ENCODE measurements around the gene HES6.

HES6 gene

GRCh38 chr2:238254095-238254723, 14.4 kb upstream of the HES6 start:
- DNase-seq (ENCODE audit: low read depth in 2 of 2): no peak

DNA sequence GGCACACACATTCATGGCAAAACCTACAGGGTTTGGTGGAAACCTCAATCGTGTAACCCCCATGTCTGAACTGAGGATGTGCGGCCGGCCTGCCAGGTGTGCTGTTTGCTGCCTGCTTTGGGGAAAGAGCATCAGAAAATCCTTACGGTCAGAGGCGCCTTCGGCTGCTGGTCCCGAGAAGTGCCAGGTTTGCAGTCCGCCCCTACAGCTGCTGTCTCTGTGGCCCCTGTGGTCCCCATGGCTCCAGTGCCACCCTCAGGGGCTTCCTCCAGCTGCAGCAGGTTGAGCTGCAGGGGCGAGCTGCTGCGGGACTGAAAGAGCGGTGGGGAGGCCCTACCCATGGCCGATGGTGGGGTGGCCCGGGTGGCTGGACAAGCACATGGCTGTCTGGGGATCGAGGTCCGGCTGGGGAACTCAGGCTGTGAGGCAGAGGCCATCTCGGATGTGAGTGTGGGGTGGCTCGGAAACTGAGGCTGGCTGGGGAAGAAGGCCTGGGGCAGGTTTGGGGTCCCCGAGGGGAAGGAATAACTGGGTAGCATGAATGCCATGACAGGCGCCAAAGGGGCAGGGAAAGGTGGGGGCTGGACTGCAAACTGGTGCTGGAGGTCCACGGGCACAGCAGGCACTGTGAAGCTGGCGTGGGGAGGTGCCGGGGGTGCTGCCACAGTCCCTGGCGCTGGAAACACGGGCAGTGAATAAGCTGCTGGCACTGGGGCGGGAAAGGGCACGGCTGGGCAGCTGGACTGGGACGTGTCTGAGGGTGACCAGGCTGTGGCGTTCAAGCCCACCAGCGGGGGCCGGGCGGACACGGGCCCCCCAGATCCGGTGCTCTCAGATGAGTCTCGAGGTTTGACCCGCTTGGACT, 13.2 kb upstream of the HES6 start:
- no peak for DNase-seq (ENCODE audit: low read depth in 2 of 2)

GRCh38 chr2:238251986-238252385, 12.1 kb upstream of the HES6 start:
- no peak for DNase-seq (ENCODE audit: low read depth in 2 of 2)

DNA sequence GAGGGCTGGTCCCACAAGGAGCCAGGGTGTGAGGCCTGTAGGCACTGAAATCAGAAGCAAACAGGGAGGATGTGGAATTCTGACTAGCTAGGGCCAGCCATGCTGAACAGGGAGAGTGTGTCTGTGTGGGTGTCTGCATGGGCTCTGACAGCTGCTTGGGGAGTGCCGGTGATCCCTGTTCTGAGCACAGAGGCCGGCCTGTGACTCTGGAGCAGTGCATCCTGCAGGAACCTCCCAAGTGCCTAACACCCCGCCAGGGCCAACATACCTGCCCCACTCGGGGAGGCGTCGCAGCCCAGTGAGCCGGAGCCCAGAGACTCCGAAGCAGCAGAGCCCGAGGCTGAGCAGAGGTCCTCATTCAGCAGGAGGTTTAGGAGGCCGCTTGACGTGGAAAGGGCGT, 11.5 kb upstream of the HES6 start:
- no peak for DNase-seq (ENCODE audit: low read depth in 2 of 2)

DNA sequence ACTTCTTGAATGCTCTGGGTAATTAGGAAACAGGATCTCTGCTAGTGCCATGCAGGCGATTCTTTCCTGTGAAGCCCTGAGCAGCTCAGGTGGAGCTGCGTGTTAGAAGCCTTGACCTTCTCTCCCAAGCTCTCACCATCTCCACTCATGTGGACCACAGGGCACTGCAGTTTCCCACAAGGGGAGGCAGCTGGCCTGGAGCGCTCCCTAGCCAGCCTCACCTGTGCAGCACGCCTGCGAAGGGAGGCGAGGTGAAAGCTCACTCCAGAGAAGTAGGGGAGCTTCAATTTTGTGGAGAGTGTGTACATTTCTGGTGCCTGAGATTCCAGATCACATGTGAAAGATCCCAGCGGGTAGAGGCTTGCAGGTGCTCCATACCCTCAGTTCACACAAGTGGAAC, 11.1 kb upstream of the HES6 start:
- DNase-seq (ENCODE audit: low read depth in 2 of 2): no peak

DNA sequence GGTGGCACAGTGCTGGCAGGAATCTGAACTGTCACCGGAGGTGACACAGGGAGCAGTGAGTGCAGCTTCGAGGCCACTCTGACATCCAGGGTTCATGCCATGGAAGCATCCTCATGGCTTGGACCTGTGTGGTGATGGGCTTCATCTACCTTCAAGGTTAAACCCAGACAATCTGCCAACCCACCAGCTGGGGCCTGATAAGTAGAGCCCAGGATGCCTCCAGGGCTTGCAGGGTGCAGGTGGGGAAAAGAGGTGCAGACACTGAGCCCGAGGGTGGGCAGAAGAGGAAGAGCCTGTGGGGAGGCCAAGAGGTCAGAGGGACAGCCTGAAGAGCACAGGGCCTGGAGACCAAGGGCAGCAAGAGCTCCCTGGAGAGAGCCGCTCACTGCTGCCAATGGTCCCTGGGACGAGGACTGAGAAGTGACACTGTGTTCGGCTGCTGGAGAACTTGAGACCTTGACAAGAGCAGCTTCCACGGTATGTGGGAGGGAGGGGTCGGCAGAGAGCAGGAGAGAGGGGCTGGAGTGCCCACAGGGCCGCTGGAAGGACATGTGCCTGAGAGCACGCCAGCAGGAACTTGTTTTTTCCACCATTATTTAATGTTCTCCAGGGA, 8.1 kb upstream of the HES6 start:
- no peak for DNase-seq (ENCODE audit: low read depth in 2 of 2)

GRCh38 chr2:238247002-238247822, 7.4 kb upstream of the HES6 start:
- no peak for DNase-seq (ENCODE audit: low read depth in 2 of 2)

- no peak for DNase-seq (ENCODE audit: low read depth in 2 of 2)
Observed at GRCh38 chr2:238244151-238244550, 4.3 kb upstream of the HES6 start.

DNA sequence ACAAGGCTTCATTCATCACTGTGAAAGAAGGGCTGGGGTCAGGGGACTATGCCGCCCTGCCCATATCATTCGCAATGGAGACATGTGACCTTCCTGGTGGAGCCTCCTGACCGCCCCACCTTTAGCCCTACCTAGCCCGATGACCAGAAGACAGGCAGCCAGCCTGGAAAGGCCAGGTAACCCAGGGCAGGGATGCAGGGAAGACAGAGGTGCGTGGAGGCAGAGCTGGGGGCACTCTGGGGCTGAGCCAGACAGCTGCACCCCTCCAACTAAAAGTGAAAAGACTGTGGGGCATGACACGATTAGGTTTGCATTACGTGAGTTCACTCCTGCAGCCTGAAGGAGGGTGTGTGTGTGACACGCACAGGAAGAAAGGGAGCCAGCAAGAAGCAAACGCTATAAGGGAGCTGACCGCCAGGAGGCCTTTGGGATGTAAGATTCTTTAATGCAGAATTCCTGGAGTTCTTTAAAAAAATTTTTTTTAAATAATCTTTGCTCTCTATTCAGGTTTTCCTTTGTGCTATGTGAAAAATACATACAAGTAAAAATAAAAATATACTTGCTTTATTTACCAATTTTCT, 3.7 kb upstream of the HES6 start:
- no peak for DNase-seq (ENCODE audit: low read depth in 2 of 2)

DNA sequence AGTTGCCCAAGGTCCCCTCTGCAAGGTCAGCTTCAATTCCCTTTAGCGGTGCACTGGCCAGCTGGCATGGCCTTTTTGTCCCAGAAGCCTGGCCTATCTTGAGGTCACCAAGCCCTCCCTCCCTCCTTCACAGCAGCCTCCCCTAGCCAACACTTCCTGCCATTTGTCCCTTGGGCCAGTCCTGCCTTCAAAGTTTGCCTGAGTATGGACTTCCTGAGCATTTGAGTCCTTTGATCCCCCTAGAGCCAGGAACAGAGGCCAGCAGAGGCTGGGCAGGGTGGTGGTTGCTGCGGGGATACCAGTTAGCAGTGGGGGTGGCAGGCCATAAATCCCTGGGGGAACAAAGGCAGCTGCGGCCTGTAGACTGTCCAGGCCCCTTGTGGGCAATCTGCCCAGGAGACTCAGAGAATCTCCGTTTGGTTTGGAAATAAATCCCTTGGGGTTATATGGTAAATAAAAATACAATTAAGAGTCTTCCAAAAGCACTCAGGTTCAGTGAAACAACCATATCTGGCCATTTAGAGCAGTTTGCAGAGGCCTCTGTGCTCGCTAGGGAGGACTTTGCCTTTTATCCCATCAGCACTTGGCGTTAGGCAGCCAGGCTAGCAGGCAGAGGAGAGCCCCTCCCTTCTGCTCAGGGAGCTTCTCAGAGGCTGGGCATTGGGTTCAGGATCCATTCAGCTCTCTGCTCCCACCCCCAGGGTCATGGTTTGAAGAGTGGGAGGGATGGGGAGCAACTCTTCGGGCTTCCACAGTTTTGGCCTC, 3.1 kb upstream of the HES6 start:
- no peak for DNase-seq (ENCODE audit: low read depth in 2 of 2)

GRCh38 chr2:238241970-238242369, 2.1 kb upstream of the HES6 start:
- no peak for DNase-seq (ENCODE audit: low read depth in 2 of 2)

DNA sequence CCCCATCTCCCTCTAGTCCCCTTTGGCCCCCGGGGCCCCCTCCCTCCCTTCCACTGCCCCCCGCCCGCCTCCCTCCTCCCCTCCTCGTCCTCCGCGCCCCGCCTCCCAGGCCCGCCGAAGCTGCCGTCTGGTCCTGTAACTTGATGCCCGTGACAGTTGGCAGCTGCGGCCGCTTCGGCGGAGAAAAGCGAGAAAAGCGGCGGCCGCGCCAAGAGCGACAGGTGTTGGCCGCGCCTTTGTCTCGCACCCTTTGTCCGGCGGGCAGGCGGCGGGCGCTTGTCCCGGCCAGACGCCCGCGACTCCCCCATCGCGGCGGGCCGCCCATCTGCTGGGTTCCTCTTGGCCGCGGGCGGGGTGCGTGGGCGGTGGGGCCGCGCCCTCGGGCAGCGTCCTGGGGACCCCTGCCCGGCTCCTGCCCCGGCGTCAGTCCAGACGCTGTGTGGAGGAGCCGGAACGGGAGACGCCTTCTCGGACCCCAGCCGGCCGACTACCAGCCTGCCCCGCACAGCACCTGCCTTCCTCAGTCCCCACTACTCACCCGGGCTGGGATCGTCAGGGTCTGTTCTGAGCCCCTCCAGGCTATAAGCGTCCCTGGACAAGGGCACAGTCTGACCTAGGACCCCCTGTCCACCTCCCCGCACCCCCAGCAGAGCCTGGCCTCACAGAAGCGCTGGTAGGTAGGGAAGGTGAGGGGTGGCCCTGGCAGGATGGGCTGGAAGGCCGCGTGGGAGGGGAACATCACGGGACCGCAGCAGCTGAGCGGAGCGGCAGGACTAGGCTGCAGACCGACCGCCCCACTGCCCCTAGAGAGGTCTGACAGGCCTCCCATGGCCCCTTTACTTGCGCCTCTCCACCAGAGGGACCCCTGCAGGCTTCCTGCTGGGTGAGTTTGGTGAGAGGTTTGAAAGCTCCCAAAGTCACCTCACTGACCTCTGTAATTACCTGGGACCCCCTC, 1.2 kb upstream of the HES6 start:
- DNase-seq (ENCODE audit: low read depth in 2 of 2): no peak

GRCh38 chr2:238239543-238239862, 335 bp downstream of the HES6 start:
- DNase-seq (ENCODE audit: low read depth in 2 of 2): no peak

DNA sequence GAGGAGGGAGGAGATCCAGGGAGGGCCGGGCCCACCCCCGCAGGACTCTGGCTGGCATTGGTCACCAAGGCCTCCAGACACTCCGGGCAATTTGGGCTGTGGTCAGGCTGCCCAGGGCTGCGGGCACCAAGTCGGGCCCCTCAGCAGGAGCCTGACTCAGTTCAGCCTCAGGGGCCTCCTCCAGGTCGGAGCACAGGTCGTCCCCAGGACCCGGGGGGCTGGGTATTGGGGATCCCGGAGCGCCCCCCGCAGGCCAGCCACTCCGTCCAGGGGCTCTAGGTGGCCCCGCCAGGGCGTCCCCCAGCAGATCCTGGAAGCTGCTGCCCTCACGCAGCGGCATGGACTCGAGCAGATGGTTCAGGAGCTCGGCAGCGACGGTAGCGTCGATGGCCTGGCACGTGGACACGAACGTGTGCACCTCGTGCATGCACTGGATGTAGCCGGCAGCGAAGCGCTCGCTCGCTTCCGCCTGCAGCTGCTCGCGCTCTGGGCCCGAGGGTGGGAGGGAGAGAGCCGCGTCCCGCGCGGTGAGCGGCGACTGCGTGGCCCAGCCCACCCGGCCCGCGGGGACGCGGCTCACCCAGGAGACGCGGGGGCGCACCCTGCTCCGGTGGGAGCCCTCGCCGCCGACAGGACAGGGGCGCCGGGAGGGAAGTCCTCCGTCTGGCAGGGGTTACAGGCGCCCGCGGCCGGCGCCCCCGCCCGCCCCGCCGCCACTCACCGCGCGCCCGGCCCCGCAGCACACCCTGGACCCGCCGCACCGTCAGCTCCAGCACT, 884 bp downstream of the HES6 start:
- DNase-seq (ENCODE audit: low read depth in 2 of 2): no peak

- no peak for DNase-seq (ENCODE audit: low read depth in 2 of 2)
Observed at GRCh38 chr2:238238311-238238765, 1.5 kb downstream of the HES6 start.

- no peak for DNase-seq (ENCODE audit: low read depth in 2 of 2)
Observed at GRCh38 chr2:238237431-238238135, 2.3 kb downstream of the HES6 start.

GRCh38 chr2:238236571-238236970, 3.3 kb downstream of the HES6 start:
- DNase-seq (ENCODE audit: low read depth in 2 of 2): no peak

- DNase-seq (ENCODE audit: low read depth in 2 of 2): no peak
Observed at GRCh38 chr2:238235856-238236255, 4.0 kb downstream of the HES6 start.

All from fibroblast of skin of left biceps (primary cell).